ENCODE measurements around the gene PUSL1.

PUSL1 gene

GRCh38 chr1:1272341-1273208 lies 35.8 kb upstream of the PUSL1 start:
- H2BK15ac ChIP-seq (ENCODE audit: low read depth, poor library complexity, severe bottlenecking), result no peak overlapping the region
- H3K4me1 ChIP-seq (ENCODE audit: control insufficient read depth, insufficient read depth, low read depth, low read length), result peaks cover 56% of the 10 kb centered on the region
- no peak for DNase-seq
- H3K9ac ChIP-seq (ENCODE audit: low read length), result peak overlapping the region; percentile 95
- H3K4ac ChIP-seq (ENCODE audit: low read depth in 1 of 2, low read length in 2 of 2), result peak overlapping the region; percentile 81 to 90
- peak overlapping the region in 1 of 2 experiments; percentile 56 for H3K14ac ChIP-seq (ENCODE audit: low read length in 2 of 2)
- H2BK12ac ChIP-seq (ENCODE audit: low read length in 2 of 2), result no peak overlapping the region
- H2BK5ac ChIP-seq (ENCODE audit: low read depth, low read length, poor library complexity, severe bottlenecking), result peak overlapping the region; percentile 85
- peak overlapping the region; percentile 97 to 99 for H3K4me3 ChIP-seq (ENCODE audit: insufficient read depth in 1 of 2, low read depth in 1 of 2, low read length in 2 of 2)
- no peak overlapping the region for H2AFZ ChIP-seq (ENCODE audit: low read depth, low read length)
- peak overlapping the region; percentile 50 for H2AK5ac ChIP-seq (ENCODE audit: low read length, severe bottlenecking)
- peaks cover 14 to 29% of the 10 kb centered on the region in 2 experiments for H3K36me3 ChIP-seq (ENCODE audit: control insufficient read depth in 1 of 2, insufficient read depth in 2 of 2, low read depth in 1 of 2, low read length in 2 of 2)
- WGBS, result 58% methylated on average over 43 of the region's 43 CpGs
- peak overlapping the region in 1 of 2 experiments; percentile 91 for H3K23ac ChIP-seq (ENCODE audit: low read length in 2 of 2)
- H4K8ac ChIP-seq (ENCODE audit: low read length), result no peak overlapping the region
- peak overlapping the region; percentile 94 to 95 for H3K18ac ChIP-seq (ENCODE audit: low read depth in 1 of 2, low read length in 2 of 2)
- H3K27ac ChIP-seq (ENCODE audit: low read length, poor library complexity, severe bottlenecking), result peak overlapping the region; percentile 2
- H3K9me3 ChIP-seq (ENCODE audit: control insufficient read depth, low read length), result no peaks in the 10 kb centered on the region
- peak overlapping the region; percentile 89 for H3K4me2 ChIP-seq (ENCODE audit: low read length, poor library complexity, severe bottlenecking)
- peaks cover 12% of the 10 kb centered on the region for H3K79me1 ChIP-seq (replicated peaks; ENCODE audit: low read length, poor library complexity, severe bottlenecking)
- H4K91ac ChIP-seq (ENCODE audit: low read length), result peak overlapping the region; percentile 92
- no peaks in the 10 kb centered on the region for H3K27me3 ChIP-seq (ENCODE audit: control insufficient read depth in 1 of 2, insufficient read depth in 1 of 2, low read length in 2 of 2)
- H2BK120ac ChIP-seq (ENCODE audit: low read depth, low read length), result no peak overlapping the region

- H3K27me3 ChIP-seq (ENCODE audit: control insufficient read depth in 1 of 2, insufficient read depth in 1 of 2, low read length in 2 of 2), result no peaks in the 10 kb centered on the region
- H2BK12ac ChIP-seq (ENCODE audit: low read length in 2 of 2), result peak overlapping the region in 1 of 2 experiments; percentile 47
- H3K23ac ChIP-seq (ENCODE audit: low read length in 2 of 2), result peak overlapping the region in 1 of 2 experiments; percentile 85
- peaks cover 8 to 23% of the 10 kb centered on the region in 2 experiments for H3K36me3 ChIP-seq (ENCODE audit: control insufficient read depth in 1 of 2, insufficient read depth in 2 of 2, low read depth in 1 of 2, low read length in 2 of 2)
- peak overlapping the region; percentile 2 for H3K27ac ChIP-seq (ENCODE audit: low read length, poor library complexity, severe bottlenecking)
- H2BK120ac ChIP-seq (ENCODE audit: low read depth, low read length), result no peak overlapping the region
- no peak for DNase-seq
- H2AFZ ChIP-seq (ENCODE audit: low read depth, low read length), result peak overlapping the region; percentile 68
- H3K14ac ChIP-seq (ENCODE audit: low read length in 2 of 2), result peak overlapping the region; percentile 53 to 93
- peak overlapping the region; percentile 6 for H2BK15ac ChIP-seq (ENCODE audit: low read depth, poor library complexity, severe bottlenecking)
- peak overlapping the region; percentile 95 for H3K9ac ChIP-seq (ENCODE audit: low read length)
- H2BK5ac ChIP-seq (ENCODE audit: low read depth, low read length, poor library complexity, severe bottlenecking), result peak overlapping the region; percentile 85
- H3K4ac ChIP-seq (ENCODE audit: low read depth in 1 of 2, low read length in 2 of 2), result peak overlapping the region; percentile 81 to 90
- H3K4me2 ChIP-seq (ENCODE audit: low read length, poor library complexity, severe bottlenecking), result peak overlapping the region; percentile 89
- peak overlapping the region; percentile 94 to 95 for H3K18ac ChIP-seq (ENCODE audit: low read depth in 1 of 2, low read length in 2 of 2)
- H3K4me1 ChIP-seq (ENCODE audit: control insufficient read depth, insufficient read depth, low read depth, low read length), result peaks cover 55% of the 10 kb centered on the region
- no peaks in the 10 kb centered on the region for H3K9me3 ChIP-seq (ENCODE audit: control insufficient read depth, low read length)
- peak overlapping the region; percentile 92 for H4K91ac ChIP-seq (ENCODE audit: low read length)
- H3K4me3 ChIP-seq (ENCODE audit: insufficient read depth in 1 of 2, low read depth in 1 of 2, low read length in 2 of 2), result peak overlapping the region; percentile 97 to 99
- under 1% methylated on average over 26 of the region's 31 CpGs for WGBS
- H3K79me1 ChIP-seq (replicated peaks; ENCODE audit: low read length, poor library complexity, severe bottlenecking), result peaks cover 12% of the 10 kb centered on the region
- no peak overlapping the region for H4K8ac ChIP-seq (ENCODE audit: low read length)
- no peak overlapping the region for H2AK5ac ChIP-seq (ENCODE audit: low read length, severe bottlenecking)
Measured at GRCh38 chr1:1273209-1273511, 35.2 kb upstream of the PUSL1 start.

GRCh38 chr1:1273512-1274298 lies 34.7 kb upstream of the PUSL1 start, which contains the start of gene UBE2J2:
TSS of gene UBE2J2 (minus strand) at chr1:1273854. CDS start at chr1:1267992, 5,862 bp downstream.
- peak within 1 kb of the TSS; percentile 44 for H2BK15ac ChIP-seq (ENCODE audit: low read depth, poor library complexity, severe bottlenecking)
- H3K4me1 ChIP-seq (ENCODE audit: control insufficient read depth, insufficient read depth, low read depth, low read length), result peaks cover 50% of the 10 kb centered on the region
- no peaks in the 10 kb centered on the region for H3K9me3 ChIP-seq (ENCODE audit: control insufficient read depth, low read length)
- peak within 1 kb of the TSS; percentile 89 for H3K4me2 ChIP-seq (ENCODE audit: low read length, poor library complexity, severe bottlenecking)
- peaks cover 12% of the 10 kb centered on the region for H3K79me1 ChIP-seq (replicated peaks; ENCODE audit: low read length, poor library complexity, severe bottlenecking)
- WGBS, result 0% methylated on average over 43 of the region's 105 CpGs
- peak within 1 kb of the TSS; percentile 85 for H2BK5ac ChIP-seq (ENCODE audit: low read depth, low read length, poor library complexity, severe bottlenecking)
- H2BK120ac ChIP-seq (ENCODE audit: low read depth, low read length), result no peak within 1 kb of the TSS
- H4K8ac ChIP-seq (ENCODE audit: low read length), result peak within 1 kb of the TSS; percentile 87
- H3K4ac ChIP-seq (ENCODE audit: low read depth in 1 of 2, low read length in 2 of 2), result peak within 1 kb of the TSS; percentile 81 to 90
- H2AK5ac ChIP-seq (ENCODE audit: low read length, severe bottlenecking), result peak within 1 kb of the TSS; percentile 1
- peak within 1 kb of the TSS; percentile 93 to 97 for H3K14ac ChIP-seq (ENCODE audit: low read length in 2 of 2)
- H2BK12ac ChIP-seq (ENCODE audit: low read length in 2 of 2), result peak within 1 kb of the TSS in 1 of 2 experiments; percentile 54
- H3K27me3 ChIP-seq (ENCODE audit: control insufficient read depth in 1 of 2, insufficient read depth in 1 of 2, low read length in 2 of 2), result no peaks in the 10 kb centered on the region
- peak within 1 kb of the TSS; percentile 2 for H3K27ac ChIP-seq (ENCODE audit: low read length, poor library complexity, severe bottlenecking)
- H3K23ac ChIP-seq (ENCODE audit: low read length in 2 of 2), result peak within 1 kb of the TSS in 1 of 2 experiments; percentile 91
- H3K18ac ChIP-seq (ENCODE audit: low read depth in 1 of 2, low read length in 2 of 2), result peak within 1 kb of the TSS; percentile 95 to 96
- peak; percentile 89 for DNase-seq
- H4K91ac ChIP-seq (ENCODE audit: low read length), result peak within 1 kb of the TSS; percentile 92
- H3K9ac ChIP-seq (ENCODE audit: low read length), result peak within 1 kb of the TSS; percentile 95
- peak within 1 kb of the TSS; percentile 97 to 99 for H3K4me3 ChIP-seq (ENCODE audit: insufficient read depth in 1 of 2, low read depth in 1 of 2, low read length in 2 of 2)
- H2AFZ ChIP-seq (ENCODE audit: low read depth, low read length), result peak within 1 kb of the TSS; percentile 91
- H3K36me3 ChIP-seq (ENCODE audit: control insufficient read depth in 1 of 2, insufficient read depth in 2 of 2, low read depth in 1 of 2, low read length in 2 of 2), result peaks cover 3 to 18% of the 10 kb centered on the region in 2 experiments

Data from mesenchymal stem cell (in vitro differentiated cells and primary cell).